Stimulated activated CD4-positive, alpha-beta T cell treated with anti-CD3 and anti-CD28 coated beads, Interleukin-2, amount 100 ng/mL, for 24 hours (primary cell): Measurements from ENCODE around the gene SPSB4.

Experiments used
- DNase-seq, 2 donors: peaks; one replicate each; pipeline ENCODE4 v3.0.0-alpha.2; 2020

SPSB4 gene

GRCh38 chr3:141055536-141056445, 4.6 kb downstream of the SPSB4 start:
- no peak for DNase-seq

GRCh38 chr3:141056751-141057171, 5.6 kb downstream of the SPSB4 start:
- DNase-seq = no peak

DNA sequence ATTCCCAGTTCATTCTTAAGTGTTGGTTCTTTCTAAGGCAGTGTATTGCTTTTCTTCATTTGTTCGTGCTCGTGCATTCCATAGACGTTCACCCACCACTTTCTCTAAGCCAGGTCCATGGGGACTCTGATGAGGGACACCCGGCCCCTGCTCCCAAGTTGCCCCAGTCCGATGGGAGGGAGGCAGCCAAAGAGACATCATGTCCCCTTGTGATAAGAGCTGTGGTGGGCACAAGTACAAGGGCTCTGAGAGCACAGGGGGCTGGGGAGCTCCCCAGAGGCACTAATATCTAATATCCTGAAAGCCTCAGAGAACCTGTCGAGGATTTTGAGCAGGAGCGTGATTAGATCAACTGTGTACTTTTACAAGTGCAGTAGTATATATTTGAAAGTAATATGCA, 6.3 kb downstream of the SPSB4 start:
- DNase-seq = no peak

DNA sequence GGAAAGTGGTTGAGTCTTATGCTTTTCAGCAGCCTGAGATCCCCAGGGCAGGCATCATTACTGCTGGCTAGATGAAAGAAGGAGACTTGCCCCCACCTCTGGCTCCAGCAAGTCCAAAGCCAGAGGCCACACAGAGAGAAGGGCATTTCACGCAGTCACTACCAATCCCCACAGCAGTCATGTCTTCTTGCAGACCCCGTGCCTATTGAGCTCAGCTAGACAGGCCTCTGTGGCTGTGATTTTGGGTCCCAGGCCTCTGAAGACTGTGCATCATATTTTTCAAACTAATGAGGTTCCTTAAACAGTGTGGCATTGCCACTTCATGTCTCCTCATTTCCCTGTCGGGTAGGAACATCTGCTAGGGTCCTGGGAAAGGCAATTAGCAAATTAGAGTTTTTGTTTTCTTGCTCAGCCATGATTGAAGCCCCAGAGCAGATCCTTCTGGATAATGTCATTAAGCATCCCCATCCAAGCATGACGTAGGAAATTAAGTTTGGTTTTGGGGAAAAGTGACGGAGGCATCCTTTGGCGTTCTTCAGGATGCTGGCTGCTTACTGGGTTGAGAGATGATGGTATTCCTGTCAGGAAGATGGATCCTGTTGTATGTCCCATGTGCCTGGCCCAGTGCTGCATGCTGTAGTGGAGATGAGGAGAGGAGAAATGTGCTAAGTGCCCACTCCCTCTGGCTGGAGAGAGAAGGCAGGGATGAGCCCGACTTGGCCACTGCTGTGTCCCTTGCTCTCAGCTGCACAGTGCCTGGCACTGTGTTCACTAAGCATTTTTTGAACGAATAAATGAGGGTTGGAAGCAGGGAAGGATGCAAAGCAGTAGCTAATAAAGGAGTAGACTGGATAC, 7.0 kb downstream of the SPSB4 start:
- DNase-seq = no peak

GRCh38 chr3:141058996-141059395, 7.8 kb downstream of the SPSB4 start:
- no peak for DNase-seq

- no peak for DNase-seq
Observed at GRCh38 chr3:141059816-141060215, 8.7 kb downstream of the SPSB4 start.

DNA sequence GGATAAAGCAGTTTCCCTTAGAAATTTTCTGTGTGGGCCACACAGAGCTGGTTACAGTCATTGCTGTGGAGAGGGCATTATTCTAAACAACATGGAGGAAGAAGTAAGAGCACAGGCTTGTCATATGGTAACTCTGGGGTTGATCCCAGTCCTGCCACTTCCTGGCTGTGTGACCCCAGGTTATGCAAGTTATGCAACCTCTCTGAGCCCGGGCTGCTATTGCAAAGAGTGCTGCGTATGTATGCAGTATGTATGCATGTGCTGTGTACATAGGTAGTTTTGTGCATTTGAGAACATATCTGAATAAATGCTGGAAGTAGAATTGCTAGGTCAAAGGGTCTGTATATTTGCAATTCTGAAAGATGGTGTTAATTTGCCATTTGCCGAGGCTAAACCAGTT, 9.2 kb downstream of the SPSB4 start:
- DNase-seq = no peak

DNA sequence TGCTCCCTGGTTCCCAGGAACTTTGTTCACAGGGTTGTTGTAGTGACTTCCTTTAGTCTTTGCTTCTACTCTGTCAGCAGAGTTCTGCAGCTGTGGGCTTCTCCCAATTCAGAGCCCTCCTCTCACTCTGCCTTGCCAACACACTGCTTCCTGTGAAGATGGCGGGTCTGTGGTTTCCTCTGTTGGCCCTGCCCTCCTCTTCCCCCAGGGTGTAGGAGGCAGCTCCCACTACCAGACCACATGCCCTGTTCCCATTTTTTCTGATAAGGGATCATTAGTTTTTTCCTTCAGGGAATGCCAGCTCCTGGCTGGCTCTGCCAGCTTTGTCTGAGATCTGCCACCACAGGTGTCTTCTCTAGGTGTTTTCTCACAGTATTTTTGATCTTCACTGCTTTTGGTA, 12.7 kb downstream of the SPSB4 start:
- no peak for DNase-seq

GRCh38 chr3:141064255-141064926, 13.2 kb downstream of the SPSB4 start:
- no peak for DNase-seq

DNA sequence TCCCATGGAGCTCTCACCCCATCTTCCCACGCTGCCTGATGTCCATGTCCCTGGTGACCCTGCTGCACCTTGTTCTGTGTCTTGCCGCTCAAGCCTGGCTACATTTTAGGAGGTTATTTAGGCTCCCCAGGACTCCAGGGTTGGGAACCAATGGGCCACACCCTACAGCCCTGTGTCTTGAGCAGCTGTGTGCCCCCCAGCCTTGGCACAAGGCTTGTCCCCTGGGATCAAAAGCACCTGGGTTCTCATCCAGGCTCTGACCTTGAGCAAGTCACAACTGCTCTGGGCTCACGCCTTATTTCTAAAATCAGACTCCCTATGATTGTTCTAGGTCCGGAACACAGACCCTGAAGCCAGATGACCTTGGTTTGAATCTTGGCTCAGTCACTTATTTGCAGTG, 14.1 kb downstream of the SPSB4 start:
- DNase-seq = no peak

GRCh38 chr3:141065841-141066805, 15.0 kb downstream of the SPSB4 start:
- DNase-seq = no peak

GRCh38 chr3:141067206-141067974, 16.2 kb downstream of the SPSB4 start:
- no peak for DNase-seq

DNA sequence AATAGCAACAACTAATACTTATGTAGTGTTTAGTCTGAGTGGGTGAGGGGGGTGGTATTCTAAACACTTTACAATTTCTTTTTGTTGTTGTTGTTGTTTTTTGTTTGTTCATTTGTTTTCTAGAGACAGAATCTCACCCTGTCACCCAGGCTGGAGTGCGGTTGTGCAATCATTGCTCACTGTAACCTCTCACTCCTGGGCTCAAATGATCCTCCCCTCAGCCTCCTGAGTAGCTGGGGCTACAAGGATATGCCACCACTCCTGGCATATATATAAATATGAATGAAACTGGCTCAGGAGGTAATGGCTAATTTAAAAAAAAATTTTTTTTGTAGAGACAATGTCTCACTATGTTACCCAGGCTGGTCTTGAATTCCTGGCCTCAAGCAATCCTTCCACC, 19.1 kb downstream of the SPSB4 start:
- DNase-seq = no peak

GRCh38 chr3:141070727-141071357, 19.7 kb downstream of the SPSB4 start:
- no peak for DNase-seq

- DNase-seq = no peak
Observed at GRCh38 chr3:141071681-141072260, 20.6 kb downstream of the SPSB4 start.

DNA sequence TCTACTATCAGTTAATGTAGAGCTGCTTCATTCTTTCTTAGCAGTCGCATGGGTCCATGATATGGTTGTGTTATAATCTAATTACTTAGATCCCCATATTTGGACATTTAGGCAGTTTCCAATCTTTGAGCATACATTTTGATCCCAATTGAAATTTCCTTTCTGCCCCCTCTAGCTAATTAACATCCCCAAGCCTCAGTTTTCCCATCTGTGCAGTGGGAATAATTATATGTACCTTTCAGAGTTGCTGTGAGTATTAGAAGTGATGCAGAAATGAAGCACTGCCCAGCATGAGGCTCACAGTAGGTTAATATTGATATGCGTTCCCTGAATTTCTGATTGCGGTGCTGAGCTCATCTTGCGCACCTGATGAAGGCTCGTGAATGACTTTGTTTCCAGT, 21.8 kb downstream of the SPSB4 start:
- DNase-seq = no peak

DNA sequence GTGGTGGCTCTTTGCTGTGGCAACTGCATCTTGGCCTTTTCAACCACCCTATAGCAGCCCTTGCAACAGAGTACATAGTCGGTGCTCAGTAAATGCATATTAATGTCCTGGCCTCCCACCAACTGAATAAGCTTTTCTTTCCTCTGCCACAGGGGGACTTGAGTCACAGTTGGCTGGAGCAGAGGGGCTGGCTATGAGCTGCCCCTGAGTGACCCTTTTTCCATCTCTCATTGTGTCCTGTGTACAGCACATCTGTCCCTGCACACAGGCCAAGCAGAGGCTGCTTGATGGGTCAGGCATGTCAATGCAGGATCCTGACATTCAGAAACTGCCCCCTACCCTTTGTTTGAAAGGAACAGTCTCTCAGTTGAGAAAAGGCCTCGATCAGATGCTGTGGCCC, 22.4 kb downstream of the SPSB4 start:
- no peak for DNase-seq

DNA sequence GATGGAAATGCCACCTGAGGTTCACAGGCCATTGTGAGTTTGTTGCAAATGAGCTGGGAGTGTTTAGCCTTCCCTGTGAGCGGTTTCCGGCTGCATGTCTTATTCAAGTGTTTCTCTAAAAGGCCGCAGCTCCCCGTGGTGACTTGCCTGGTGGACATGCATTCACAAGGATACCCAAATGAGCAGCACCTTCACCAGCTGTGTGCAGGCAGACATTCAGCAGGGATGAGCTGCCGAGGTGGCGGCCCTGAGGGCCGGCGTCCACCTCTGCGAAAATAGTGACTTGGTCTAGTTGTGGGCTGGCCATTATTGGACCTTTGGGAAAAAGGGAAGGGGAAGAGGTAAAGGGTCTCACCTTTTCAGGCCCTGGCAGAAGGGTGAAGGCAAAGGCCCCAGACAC, 23.4 kb downstream of the SPSB4 start:
- DNase-seq = no peak

DNA sequence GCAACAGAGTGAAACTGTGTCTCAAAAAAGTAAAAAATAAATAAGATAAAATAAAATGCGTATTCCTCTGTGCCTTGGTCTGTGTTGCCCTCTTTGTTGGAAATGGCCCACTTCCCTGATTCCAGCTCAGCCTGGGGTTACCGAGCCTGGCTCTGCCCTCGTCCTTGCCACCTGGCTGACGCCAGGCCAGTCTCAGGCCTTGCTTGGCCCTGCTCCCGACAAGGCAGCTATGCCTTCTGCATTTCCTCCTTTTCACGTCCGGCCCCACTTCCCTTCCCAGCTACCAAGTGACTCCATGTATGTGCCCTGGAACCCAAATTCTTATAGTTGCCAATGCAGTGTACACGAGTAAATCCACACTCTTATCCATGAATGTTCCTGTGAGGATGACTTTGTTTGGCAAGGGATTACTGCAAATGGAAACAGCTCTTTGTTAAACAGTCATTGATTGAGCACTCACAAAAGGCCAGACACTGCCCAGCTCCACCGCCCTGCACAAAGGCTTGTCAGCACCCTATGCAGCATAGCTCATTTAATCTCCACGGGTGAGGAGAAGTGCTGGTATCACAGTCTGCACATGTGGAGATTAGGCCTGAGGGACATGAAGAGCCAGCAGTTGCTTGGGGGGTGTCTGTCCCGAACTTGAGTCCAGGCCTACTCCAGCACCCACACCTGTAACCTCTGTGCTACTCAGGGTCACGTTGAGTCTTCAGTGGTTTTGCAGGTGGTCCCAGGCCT, 25.1 kb downstream of the SPSB4 start:
- DNase-seq = no peak
